Activated CD4-positive, alpha-beta memory T cell treated with anti-CD3 and anti-CD28 coated beads, Interleukin-2, amount 10 ng/mL, durations not matched to agents 7 days and 5 days (primary cell): ENCODE data around the gene ERG. TPM values are rescaled to one million over a fixed set of nuclear protein-coding genes. Genes with fewer than 3 reads are reported as not detected.

Experiments used
- CTCF ChIA-PET: fragments of 350-600 bp; sonication (Branson Sonifier 250); formaldehyde crosslinking; loops from one replicate; lab custom pipeline; 2021; ENCODE audit warnings: antibody characterized with exemption, inconsistent platforms; lab: Charles Lee
- POLR2A ChIA-PET: fragments of 350-600 bp; sonication (Branson Sonifier 250); formaldehyde crosslinking; loops from one replicate; lab custom pipeline; 2021; ENCODE audit warnings: antibody characterized with exemption; lab: Charles Lee
- DNase-seq: peaks from one replicate; pipeline ENCODE4 v3.0.0-alpha.2; 2020
- H3K27ac Mint-ChIP-seq: one replicate; pipeline ENCODE4 v1.8.0; 2021; ENCODE audit warnings: mild to moderate bottlenecking, mixed read lengths
- H3K27me3 Mint-ChIP-seq: one replicate; pipeline ENCODE4 v1.8.0; 2021; ENCODE audit warnings: mixed read lengths
- H3K36me3 Mint-ChIP-seq: one replicate; pipeline ENCODE4 v1.8.0; 2021; ENCODE audit warnings: low read depth, mixed read lengths
- H3K4me1 Mint-ChIP-seq: one replicate; pipeline ENCODE4 v1.8.0; 2021; ENCODE audit warnings: mixed read lengths
- H3K4me3 Mint-ChIP-seq: one replicate; pipeline ENCODE4 v1.8.0; 2021; ENCODE audit warnings: mild to moderate bottlenecking, mixed read lengths
- H3K9me3 Mint-ChIP-seq: one replicate; pipeline ENCODE4 v1.8.0; 2021; ENCODE audit warnings: mixed read lengths
- total RNA-seq, 2 experiments: library from RNA; stranded (reverse); gene quantifications; one replicate each; pipeline ENCODE4 v1.2.3, GENCODE V29; 2021

The ERG gene
- total RNA-seq, 2 experiments from 2014 or later, result not detected

- Mint-ChIP-seq H3K27me3 (no peaks in the 10 kb centered on the region), H3K27ac (no peak overlapping the region), H3K36me3 (no peaks in the 10 kb centered on the region), H3K4me3 (no peak overlapping the region), H3K9me3 (no peaks in the 10 kb centered on the region), H3K4me1 (no peaks in the 10 kb centered on the region)
- ChIA-PET POLR2A (no interaction called here), CTCF (interaction anchor here (1.4 to 4.2 kb wide), 6 partner anchors 18 to 192 kb away, joined by 4 to 37 read pairs (median 6); no protein-coding TSS in a partner anchor)
- DNase-seq, result no peak
These were observed 146.9 kb downstream of the ERG start for GRCh38 chr21:38351176-38351959.

- CTCF ChIA-PET, result interaction anchor here (4.2 kb wide), 1 partner anchor 132 kb away, joined by 37 read pairs; no protein-coding TSS in a partner anchor
These were observed 147.6 kb downstream of the ERG start for GRCh38 chr21:38350684-38351083.

GRCh38 chr21:38349977-38350376 lies 148.3 kb downstream of the ERG start:
- Mint-ChIP-seq H3K27ac (no peak overlapping the region), H3K4me1 (no peaks in the 10 kb centered on the region), H3K36me3 (no peaks in the 10 kb centered on the region), H3K27me3 (no peaks in the 10 kb centered on the region), H3K9me3 (no peaks in the 10 kb centered on the region), H3K4me3 (no peak overlapping the region)
- ChIA-PET POLR2A (no interaction called here), CTCF (interaction anchor here (4.2 kb wide), 1 partner anchor 131 kb away, joined by 37 read pairs; no protein-coding TSS in a partner anchor)
- no peak for DNase-seq

More at GRCh38 chr21:38350684-38351083, 147.6 kb downstream of the ERG start:
- H3K9me3 Mint-ChIP-seq, result no peaks in the 10 kb centered on the region
- no peak overlapping the region for H3K4me3 Mint-ChIP-seq
- H3K4me1 Mint-ChIP-seq, result no peaks in the 10 kb centered on the region
- no peak overlapping the region for H3K27ac Mint-ChIP-seq
- no peaks in the 10 kb centered on the region for H3K27me3 Mint-ChIP-seq
- no peak for DNase-seq
- POLR2A ChIA-PET, result no interaction called here
- H3K36me3 Mint-ChIP-seq, result no peaks in the 10 kb centered on the region

GRCh38 chr21:38349111-38349746 lies 149.0 kb downstream of the ERG start:
- CTCF ChIA-PET, result no interaction called here

GRCh38 chr21:38346286-38346685 lies 152.0 kb downstream of the ERG start:
- H3K4me1 Mint-ChIP-seq, result no peaks in the 10 kb centered on the region
- CTCF ChIA-PET, result no interaction called here

More at GRCh38 chr21:38349111-38349746, 149.0 kb downstream of the ERG start:
- Mint-ChIP-seq H3K27ac (no peak overlapping the region), H3K4me3 (no peak overlapping the region), H3K4me1 (no peaks in the 10 kb centered on the region), H3K27me3 (no peaks in the 10 kb centered on the region), H3K9me3 (no peaks in the 10 kb centered on the region), H3K36me3 (no peaks in the 10 kb centered on the region)
- no peak for DNase-seq
- POLR2A ChIA-PET, result no interaction called here

GRCh38 chr21:38343691-38344090 lies 154.6 kb downstream of the ERG start:
- no peak overlapping the region for H3K4me3 Mint-ChIP-seq
- ChIA-PET POLR2A (no interaction called here), CTCF (interaction anchor here (1.3 kb wide), 1 partner anchor 13 kb away, joined by 4 read pairs; no protein-coding TSS in a partner anchor)
- no peak for DNase-seq
- no peaks in the 10 kb centered on the region for H3K27me3 Mint-ChIP-seq
- no peaks in the 10 kb centered on the region for H3K9me3 Mint-ChIP-seq
- no peaks in the 10 kb centered on the region for H3K36me3 Mint-ChIP-seq
- no peak overlapping the region for H3K27ac Mint-ChIP-seq
- H3K4me1 Mint-ChIP-seq, result no peaks in the 10 kb centered on the region

More at GRCh38 chr21:38346286-38346685, 152.0 kb downstream of the ERG start:
- no peaks in the 10 kb centered on the region for H3K27me3 Mint-ChIP-seq
- H3K27ac Mint-ChIP-seq, result no peak overlapping the region
- POLR2A ChIA-PET, result no interaction called here
- H3K9me3 Mint-ChIP-seq, result no peaks in the 10 kb centered on the region
- no peaks in the 10 kb centered on the region for H3K36me3 Mint-ChIP-seq
- no peak for DNase-seq
- no peak overlapping the region for H3K4me3 Mint-ChIP-seq

- no peaks in the 10 kb centered on the region for H3K9me3 Mint-ChIP-seq
- DNase-seq, result no peak
- H3K36me3 Mint-ChIP-seq, result no peaks in the 10 kb centered on the region
- no peaks in the 10 kb centered on the region for H3K4me1 Mint-ChIP-seq
- ChIA-PET POLR2A (no interaction called here), CTCF (interaction anchor here (1.3 kb wide), 1 partner anchor 14 kb away, joined by 4 read pairs; no protein-coding TSS in a partner anchor)
- no peak overlapping the region for H3K4me3 Mint-ChIP-seq
- no peak overlapping the region for H3K27ac Mint-ChIP-seq
- no peaks in the 10 kb centered on the region for H3K27me3 Mint-ChIP-seq
These were observed 155.5 kb downstream of the ERG start for GRCh38 chr21:38342739-38343138.

- Mint-ChIP-seq H3K4me3 (no peak overlapping the region), H3K36me3 (no peaks in the 10 kb centered on the region), H3K9me3 (no peaks in the 10 kb centered on the region), H3K27ac (no peak overlapping the region), H3K27me3 (no peaks in the 10 kb centered on the region), H3K4me1 (no peaks in the 10 kb centered on the region)
- DNase-seq, result no peak
- ChIA-PET CTCF (no interaction called here), POLR2A (no interaction called here)
These were observed 156.7 kb downstream of the ERG start for GRCh38 chr21:38341546-38342012.

- DNase-seq, result no peak
- Mint-ChIP-seq H3K27me3 (no peaks in the 10 kb centered on the region), H3K36me3 (no peaks in the 10 kb centered on the region), H3K4me1 (no peaks in the 10 kb centered on the region), H3K27ac (no peak overlapping the region), H3K9me3 (no peaks in the 10 kb centered on the region), H3K4me3 (no peak overlapping the region)
- CTCF ChIA-PET, result no interaction called here
- POLR2A ChIA-PET, result no interaction called here
These were observed 158.1 kb downstream of the ERG start for GRCh38 chr21:38340131-38340530.

- CTCF ChIA-PET, result no interaction called here
- Mint-ChIP-seq H3K4me1 (no peaks in the 10 kb centered on the region), H3K4me3 (no peak overlapping the region), H3K27ac (no peak overlapping the region), H3K9me3 (no peaks in the 10 kb centered on the region), H3K36me3 (no peaks in the 10 kb centered on the region), H3K27me3 (no peaks in the 10 kb centered on the region)
- POLR2A ChIA-PET, result no interaction called here
- no peak for DNase-seq
These were observed 160.5 kb downstream of the ERG start for GRCh38 chr21:38337793-38338192.

- Mint-ChIP-seq H3K9me3 (no peaks in the 10 kb centered on the region), H3K4me1 (no peaks in the 10 kb centered on the region), H3K36me3 (no peaks in the 10 kb centered on the region), H3K27me3 (no peaks in the 10 kb centered on the region), H3K4me3 (no peak overlapping the region), H3K27ac (no peak overlapping the region)
- CTCF ChIA-PET, result no interaction called here
- POLR2A ChIA-PET, result no interaction called here
- DNase-seq, result no peak
These were observed 163.4 kb downstream of the ERG start for GRCh38 chr21:38334866-38335265.

GRCh38 chr21:38333301-38334272 lies 164.7 kb downstream of the ERG start:
- Mint-ChIP-seq H3K36me3 (no peaks in the 10 kb centered on the region), H3K4me1 (no peaks in the 10 kb centered on the region), H3K27me3 (no peaks in the 10 kb centered on the region), H3K4me3 (no peak overlapping the region), H3K9me3 (no peaks in the 10 kb centered on the region), H3K27ac (no peak overlapping the region)
- ChIA-PET CTCF (interaction anchor here (1.9 kb wide), 1 partner anchor 19 kb away, joined by 4 read pairs; no protein-coding TSS in a partner anchor), POLR2A (no interaction called here)
- no peak for DNase-seq
